Measurements from ENCODE around the gene ASTN1.

Gene ASTN1

GRCh38 chr1:177043597-177043996, 120.9 kb downstream of the ASTN1 start:
- no peak for DNase-seq (ENCODE audit: low read depth in 2 of 2)

GRCh38 chr1:177035586-177035985, 128.9 kb downstream of the ASTN1 start:
- DNase-seq (ENCODE audit: low read depth in 2 of 2), result no peak

GRCh38 chr1:177033628-177034027, 130.9 kb downstream of the ASTN1 start:
- DNase-seq (ENCODE audit: low read depth in 2 of 2), result no peak

- no peak for DNase-seq (ENCODE audit: low read depth in 2 of 2)
Observed at GRCh38 chr1:177032434-177032833, 132.1 kb downstream of the ASTN1 start.

GRCh38 chr1:177024623-177025022, 139.9 kb downstream of the ASTN1 start:
- no peak for DNase-seq (ENCODE audit: low read depth in 2 of 2)

- DNase-seq (ENCODE audit: low read depth in 2 of 2), result no peak
Observed at GRCh38 chr1:177023726-177024125, 140.8 kb downstream of the ASTN1 start.

- no peak for DNase-seq (ENCODE audit: low read depth in 2 of 2)
Observed at GRCh38 chr1:177023249-177023648, 141.3 kb downstream of the ASTN1 start.

- no peak for DNase-seq (ENCODE audit: low read depth in 2 of 2)
Observed at GRCh38 chr1:177021687-177022086, 142.8 kb downstream of the ASTN1 start.

- no peak for DNase-seq (ENCODE audit: low read depth in 2 of 2)
Observed at GRCh38 chr1:177020851-177021589, 143.5 kb downstream of the ASTN1 start.

GRCh38 chr1:177017287-177017852, 147.1 kb downstream of the ASTN1 start:
- DNase-seq (ENCODE audit: low read depth in 2 of 2), result no peak

GRCh38 chr1:177014325-177014724, 150.2 kb downstream of the ASTN1 start:
- DNase-seq (ENCODE audit: low read depth in 2 of 2), result no peak

GRCh38 chr1:177012342-177012925, 152.1 kb downstream of the ASTN1 start:
- no peak for DNase-seq (ENCODE audit: low read depth in 2 of 2)

- no peak for DNase-seq (ENCODE audit: low read depth in 2 of 2)
Observed at GRCh38 chr1:177011508-177011907, 153.0 kb downstream of the ASTN1 start.

GRCh38 chr1:177010211-177010825, 154.2 kb downstream of the ASTN1 start:
- DNase-seq (ENCODE audit: low read depth in 2 of 2), result no peak

- DNase-seq (ENCODE audit: low read depth in 2 of 2), result no peak
Observed at GRCh38 chr1:177008653-177009052, 155.9 kb downstream of the ASTN1 start.

GRCh38 chr1:177007437-177008161, 156.9 kb downstream of the ASTN1 start:
- no peak for DNase-seq (ENCODE audit: low read depth in 2 of 2)

GRCh38 chr1:177002891-177003290, 161.6 kb downstream of the ASTN1 start:
- DNase-seq (ENCODE audit: low read depth in 2 of 2), result no peak

- DNase-seq (ENCODE audit: low read depth in 2 of 2), result no peak
Observed at GRCh38 chr1:177001556-177001955, 163.0 kb downstream of the ASTN1 start.

GRCh38 chr1:176998183-176998795, 166.2 kb downstream of the ASTN1 start:
- DNase-seq (ENCODE audit: low read depth in 2 of 2), result no peak

- no peak for DNase-seq (ENCODE audit: low read depth in 2 of 2)
Observed at GRCh38 chr1:176996456-176997090, 167.9 kb downstream of the ASTN1 start.

GRCh38 chr1:176994931-176995596, 169.4 kb downstream of the ASTN1 start:
- DNase-seq (ENCODE audit: low read depth in 2 of 2), result no peak
